Measurements from ENCODE around the gene CEBPZOS. TPM values are rescaled to one million over a fixed set of nuclear protein-coding genes. Genes with fewer than 3 reads are reported as not detected.

The CEBPZOS gene
- total and polyA plus RNA-seq, 9 of the 15 experiments (the other 6 are each of a cell fraction or from before 2014, with no cell fraction given), result 21.7 to 64.8 (median 46.7) TPM

GRCh38 chr2:37196320-37197195 is at the start of gene CEBPZOS (continued):
- TF ChIP-seq E2F5 (CRISPR knock-in tag; IDR thresholded peaks at IDR 0.05) (peak; percentile 46; the same call in 1 of the 2 replicates), HMGN3 (IDR thresholded peaks at IDR 0.05; ENCODE audit: borderline replicate concordance, extremely low read depth, insufficient read length, low read depth, low read length) (peak; percentile 63), HNRNPL (IDR thresholded peaks at IDR 0.05; ENCODE audit: low read depth, low read length) (no peak), CREB3 (tag; conservative IDR thresholded peaks at IDR 0.05; ENCODE audit: low read depth) (no peak), SOX6 (IDR thresholded peaks at IDR 0.05) (peak; percentile 17; the same call in 1 of the 2 replicates), RFX7 (CRISPR knock-in tag; IDR thresholded peaks at IDR 0.05) (no peak), MEF2D (tag; conservative IDR thresholded peaks at IDR 0.05; ENCODE audit: low read depth) (no peak), ETV5 (CRISPR knock-in tag; IDR thresholded peaks at IDR 0.05; ENCODE audit: low read depth) (no peak; the same call in 1 of the 2 replicates), KDM4B (IDR thresholded peaks at IDR 0.05; ENCODE audit: borderline replicate concordance in 2 of 2, low read depth in 1 of 2) (peak in 1 of 2 experiments; percentile 41; a peak in 1 of 4 replicates), PURB (CRISPR knock-in tag; IDR thresholded peaks at IDR 0.05; ENCODE audit: low read depth) (no peak), SMAD4 (CRISPR knock-in tag; conservative IDR thresholded peaks at IDR 0.05) (peak; percentile 30), MECOM (CRISPR knock-in tag; IDR thresholded peaks at IDR 0.05) (no peak), ZNF830 (CRISPR knock-in tag; IDR thresholded peaks at IDR 0.05) (no peak), MAFG (tag; conservative IDR thresholded peaks at IDR 0.05) (no peak), ZNF23 (CRISPR knock-in tag; IDR thresholded peaks at IDR 0.05) (no peak), ZC3H8 (IDR thresholded peaks at IDR 0.05) (no peak)
- TF ChIP-seq, protein P1, sequence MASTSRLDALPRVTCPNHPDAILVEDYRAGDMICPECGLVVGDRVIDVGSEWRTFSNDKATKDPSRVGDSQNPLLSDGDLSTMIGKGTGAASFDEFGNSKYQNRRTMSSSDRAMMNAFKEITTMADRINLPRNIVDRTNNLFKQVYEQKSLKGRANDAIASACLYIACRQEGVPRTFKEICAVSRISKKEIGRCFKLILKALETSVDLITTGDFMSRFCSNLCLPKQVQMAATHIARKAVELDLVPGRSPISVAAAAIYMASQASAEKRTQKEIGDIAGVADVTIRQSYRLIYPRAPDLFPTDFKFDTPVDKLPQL (IDR thresholded peaks at IDR 0.05; ENCODE audit: extremely low read depth, insufficient read length), result no peak
- TF ChIP-seq, protein P2, sequence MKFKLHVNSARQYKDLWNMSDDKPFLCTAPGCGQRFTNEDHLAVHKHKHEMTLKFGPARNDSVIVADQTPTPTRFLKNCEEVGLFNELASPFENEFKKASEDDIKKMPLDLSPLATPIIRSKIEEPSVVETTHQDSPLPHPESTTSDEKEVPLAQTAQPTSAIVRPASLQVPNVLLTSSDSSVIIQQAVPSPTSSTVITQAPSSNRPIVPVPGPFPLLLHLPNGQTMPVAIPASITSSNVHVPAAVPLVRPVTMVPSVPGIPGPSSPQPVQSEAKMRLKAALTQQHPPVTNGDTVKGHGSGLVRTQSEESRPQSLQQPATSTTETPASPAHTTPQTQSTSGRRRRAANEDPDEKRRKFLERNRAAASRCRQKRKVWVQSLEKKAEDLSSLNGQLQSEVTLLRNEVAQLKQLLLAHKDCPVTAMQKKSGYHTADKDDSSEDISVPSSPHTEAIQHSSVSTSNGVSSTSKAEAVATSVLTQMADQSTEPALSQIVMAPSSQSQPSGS (CRISPR knock-in tag; IDR thresholded peaks at IDR 0.05), result peak; percentile 15; the same call in 1 of the 2 replicates
- TF ChIP-seq, protein P3, sequence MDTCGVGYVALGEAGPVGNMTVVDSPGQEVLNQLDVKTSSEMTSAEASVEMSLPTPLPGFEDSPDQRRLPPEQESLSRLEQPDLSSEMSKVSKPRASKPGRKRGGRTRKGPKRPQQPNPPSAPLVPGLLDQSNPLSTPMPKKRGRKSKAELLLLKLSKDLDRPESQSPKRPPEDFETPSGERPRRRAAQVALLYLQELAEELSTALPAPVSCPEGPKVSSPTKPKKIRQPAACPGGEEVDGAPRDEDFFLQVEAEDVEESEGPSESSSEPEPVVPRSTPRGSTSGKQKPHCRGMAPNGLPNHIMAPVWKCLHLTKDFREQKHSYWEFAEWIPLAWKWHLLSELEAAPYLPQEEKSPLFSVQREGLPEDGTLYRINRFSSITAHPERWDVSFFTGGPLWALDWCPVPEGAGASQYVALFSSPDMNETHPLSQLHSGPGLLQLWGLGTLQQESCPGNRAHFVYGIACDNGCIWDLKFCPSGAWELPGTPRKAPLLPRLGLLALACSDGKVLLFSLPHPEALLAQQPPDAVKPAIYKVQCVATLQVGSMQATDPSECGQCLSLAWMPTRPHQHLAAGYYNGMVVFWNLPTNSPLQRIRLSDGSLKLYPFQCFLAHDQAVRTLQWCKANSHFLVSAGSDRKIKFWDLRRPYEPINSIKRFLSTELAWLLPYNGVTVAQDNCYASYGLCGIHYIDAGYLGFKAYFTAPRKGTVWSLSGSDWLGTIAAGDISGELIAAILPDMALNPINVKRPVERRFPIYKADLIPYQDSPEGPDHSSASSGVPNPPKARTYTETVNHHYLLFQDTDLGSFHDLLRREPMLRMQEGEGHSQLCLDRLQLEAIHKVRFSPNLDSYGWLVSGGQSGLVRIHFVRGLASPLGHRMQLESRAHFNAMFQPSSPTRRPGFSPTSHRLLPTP (IDR thresholded peaks at IDR 0.05; ENCODE audit: borderline replicate concordance, extremely low read depth, insufficient read length), result no peak
